GM12878 (cell line): ENCODE results near the gene CAMKK2. TPM values are rescaled to one million over a fixed set of nuclear protein-coding genes. Genes with fewer than 3 reads are reported as not detected.

Experiments
- ATAC-seq: fragments of 200-7000 bp; cut with Tn5 transposase; 3 replicates; pipeline ENCODE4 v1.9.1; 2020; ENCODE audit warnings: mild to moderate bottlenecking, moderate library complexity
- BruUV-seq: library from RNA; stranded (reverse); fragments of 400-500 nt; replicated peaks from 2 replicates; lab custom pipeline; 2021; lab: Mats Ljungman, UMichigan
- CTCF ChIA-PET: fragments of 300-600 bp; sonication (Branson Sonifier 250); formaldehyde crosslinking; extraction: SDS; loops from one replicate; lab custom pipeline; 2021; ENCODE audit warnings: inconsistent platforms; lab: Yijun Ruan, JAX
- POLR2A ChIA-PET: fragments of 350-600 bp; formaldehyde crosslinking; extraction: SDS; loops from one replicate; lab custom pipeline; 2021; ENCODE audit warnings: inconsistent platforms; lab: Charles Lee
- RAD21 ChIA-PET: fragments of 300-600 bp; sonication (Branson Sonifier 250); formaldehyde crosslinking; loops from one replicate; lab custom pipeline; 2023; ENCODE audit warnings: antibody characterized with exemption; ENCODE audit not compliant: unreplicated experiment; lab: Charles Lee
- SMC1A ChIA-PET: fragments of 300-600 bp; sonication (Branson Sonifier 250); formaldehyde crosslinking; loops from one replicate; lab custom pipeline; 2023; ENCODE audit not compliant: unreplicated experiment, uncharacterized antibody; lab: Charles Lee
- DNase-seq: peaks from one replicate; pipeline ENCODE4 v3.0.0-alpha.2; 2011; ENCODE audit warnings: low read depth, low spot score
- FAIRE-seq: peaks from 3 replicates; lab custom pipeline; 2011; peaks lifted over from hg19 to GRCh38; lab: Jason Lieb, UNC
- H2AFZ ChIP-seq: 2 replicates; pipeline ENCODE4 v1.6.0; 2011; ENCODE audit warnings: low read depth, low read length, control low read depth; ENCODE audit not compliant: control insufficient read depth
- H3K27ac ChIP-seq: 2 replicates; pipeline ENCODE4 v1.5.1; 2011; ENCODE audit warnings: control low read depth; ENCODE audit not compliant: control insufficient read depth, insufficient read depth
- H3K27me3 ChIP-seq, 2 experiments: replicated peaks in 1 of 2; 2 replicates each; pipeline versions ENCODE4 v1.6.0 to v1.6.1; 2011; ENCODE audit warnings: low read length in 1 of 2; ENCODE audit not compliant: control insufficient read depth in 2 of 2, insufficient read depth in 2 of 2
- H3K36me3 ChIP-seq, 2 experiments: 2 replicates each; pipeline ENCODE4 v1.5.1; 2011; ENCODE audit warnings: low read length in 1 of 2; ENCODE audit not compliant: control insufficient read depth in 2 of 2, insufficient read depth in 2 of 2
- H3K4me1 ChIP-seq: 2 replicates; pipeline ENCODE4 v1.6.1; 2011; ENCODE audit warnings: mild to moderate bottlenecking, low read length, moderate library complexity, mixed read lengths; ENCODE audit not compliant: control insufficient read depth, insufficient read depth
- H3K4me2 ChIP-seq: 2 replicates; pipeline ENCODE4 v1.6.0; 2011; ENCODE audit warnings: control low read depth; ENCODE audit not compliant: control insufficient read depth, insufficient read depth
- H3K4me3 ChIP-seq: fragments of 200-600 bp; sonication (generic); 2 replicates; pipeline ENCODE4 v1.5.1; 2016
- H3K79me2 ChIP-seq: 2 replicates; pipeline ENCODE4 v1.6.0; 2011; ENCODE audit warnings: low read length; ENCODE audit not compliant: control insufficient read depth, insufficient read depth
- H3K9ac ChIP-seq: 2 replicates; pipeline ENCODE4 v1.8.0; 2011; ENCODE audit warnings: low read length, control low read depth, mixed read lengths; ENCODE audit not compliant: control insufficient read depth, insufficient read depth
- H3K9me3 ChIP-seq: replicated peaks from 3 replicates; pipeline ENCODE4 v1.5.1; 2011; ENCODE audit warnings: mild to moderate bottlenecking, low read length; ENCODE audit not compliant: control insufficient read depth, insufficient read depth
- H4K20me1 ChIP-seq: 2 replicates; pipeline ENCODE4 v1.6.0; 2011; ENCODE audit not compliant: control insufficient read depth, insufficient read depth
- BRCA1 ChIP-seq: IDR thresholded peaks from 2 replicates; pipeline ENCODE4 v1.6.1; 2011; ENCODE audit warnings: low read depth, low read length, improper control_type of control experiment
- CHD4 ChIP-seq: fragments of 200-600 bp; sonication (generic); IDR thresholded peaks from 2 replicates; pipeline ENCODE4 v1.6.1; 2016; ENCODE audit warnings: mild to moderate bottlenecking
- ELK1 ChIP-seq: IDR thresholded peaks from 2 replicates; pipeline ENCODE4 v1.6.1; 2012; ENCODE audit warnings: low read depth, low read length, improper control_type of control experiment
- SREBF2 ChIP-seq: IDR thresholded peaks from 2 replicates; pipeline ENCODE4 v1.6.1; 2012; ENCODE audit warnings: mild to moderate bottlenecking, low read length
- STAT3 ChIP-seq: IDR thresholded peaks from 2 replicates; pipeline ENCODE4 v1.6.1; 2011; ENCODE audit warnings: low read depth, low read length, improper control_type of control experiment
- WGBS: methylation state at CpG from one replicate; pipeline ENCODE4 v1.1.6; 2016; ENCODE audit warnings: low lambda C conversion rate; ENCODE audit not compliant: insufficient replicate concordance, insufficient coverage; ENCODE audit errors: missing lambda C conversion rate; 5-methylcytosine and 5-hydroxymethylcytosine counted together
- in situ Hi-C: fragments of 300-500 bp; cut with MboI; formaldehyde crosslinking; loops from 9 replicates; pipeline ENCODE4 v1.14.3; 2018; ENCODE audit warnings: mixed read lengths
- intact Hi-C: fragments of 100-400 bp; cut with micrococcal nuclease; formaldehyde crosslinking; loops from one replicate; pipeline ENCODE4 v1.14.2; 2022; ENCODE audit not compliant: unreplicated experiment
- polyA plus RNA-seq, 11 experiments: library from polyadenylated mRNA; depleted of rRNA in 4 of 11; unstranded in 6 of 11; stranded (reverse) in 5 of 11; fragments of >200 nt; fragmentation: Nextera tagmentation in 4 of 11; fragmentation: Illumina TruSeq in 1 of 11; extraction: Ambion mirVana in 4 of 11; extraction: Trizol in 1 of 11; gene quantifications; 1 replicate in 1 of 11; 2 replicates in 10 of 11; pipeline versions ENCODE4 v1.2.1 to v1.2.3, GENCODE V29; 2011 to 2016; ENCODE audit warnings: inconsistent platforms in 2 of 11, missing spikeins in 2 of 11, low read depth in 1 of 11
- total RNA-seq, 4 experiments: library from RNA; depleted of rRNA in 3 of 4; stranded (reverse); fragments of >200 nt in 3 of 4; fragmentation: Illumina TruSeq in 1 of 4; extraction: Trizol in 1 of 4; gene quantifications; 2 replicates each; pipeline versions ENCODE4 v1.2.1 to v1.2.3, GENCODE V29; 2013 to 2021
- TF ChIP-seq, protein P1 (sequence below): fragments of 450-650 bp; formaldehyde crosslinking; IDR thresholded peaks from 2 replicates; pipeline ENCODE4 v1.4.0; 2022; ENCODE audit warnings: mild to moderate bottlenecking, moderate library complexity

The CAMKK2 gene
- total and polyA plus RNA-seq, 10 of the 15 experiments (the other 5 are each of a cell fraction or from before 2014, with no cell fraction given): 5.2 to 40.6 (median 26.6) TPM

GRCh38 chr12:121287267-121287954, 9.1 kb downstream of the CAMKK2 start:
- Histone ChIP-seq H3K4me2 (no peak overlapping the region), H3K27me3 (no peaks in the 10 kb centered on the region), H3K4me3 (no peak overlapping the region), H3K4me1 (peaks cover 9% of the 10 kb centered on the region), H3K9ac (no peak overlapping the region), H3K27ac (no peak overlapping the region), H3K9me3 (no peaks in the 10 kb centered on the region), H3K36me3 (peaks cover 0 to 6% of the 10 kb centered on the region in 2 experiments; a peak in 1 of 4 replicates), H3K79me2 (peaks cover 7% of the 10 kb centered on the region), H2AFZ (no peak overlapping the region), H4K20me1 (no peaks in the 10 kb centered on the region; the same call in 1 of the 2 replicates)
- no TSS peak for BruUV-seq
- DNase-seq: no peak
- ChIA-PET RAD21 (interaction anchor here (1.0 to 2.6 kb wide), 4 partner anchors 28 to 77 kb away, joined by 3 to 10 read pairs (median 4); no protein-coding TSS in a partner anchor), CTCF (interaction anchor here (0.7 to 2.0 kb wide), 5 partner anchors 10 to 156 kb away, joined by 3 to 6 read pairs (median 4); no protein-coding TSS in a partner anchor), POLR2A (interaction anchor here (0.9 to 2.1 kb wide), 3 partner anchors 8 to 29 kb away, joined by 3 to 12 read pairs (median 5); no protein-coding TSS in a partner anchor), SMC1A (interaction anchor here (0.7 to 1.4 kb wide), 5 partner anchors 9 to 47 kb away, joined by 3 to 6 read pairs (median 3); no protein-coding TSS in a partner anchor)
- no peak for ATAC-seq
- no peak for TF ChIP-seq SREBF2
- TF ChIP-seq BRCA1: no peak
- TF ChIP-seq ELK1: no peak
- TF ChIP-seq, protein P1, sequence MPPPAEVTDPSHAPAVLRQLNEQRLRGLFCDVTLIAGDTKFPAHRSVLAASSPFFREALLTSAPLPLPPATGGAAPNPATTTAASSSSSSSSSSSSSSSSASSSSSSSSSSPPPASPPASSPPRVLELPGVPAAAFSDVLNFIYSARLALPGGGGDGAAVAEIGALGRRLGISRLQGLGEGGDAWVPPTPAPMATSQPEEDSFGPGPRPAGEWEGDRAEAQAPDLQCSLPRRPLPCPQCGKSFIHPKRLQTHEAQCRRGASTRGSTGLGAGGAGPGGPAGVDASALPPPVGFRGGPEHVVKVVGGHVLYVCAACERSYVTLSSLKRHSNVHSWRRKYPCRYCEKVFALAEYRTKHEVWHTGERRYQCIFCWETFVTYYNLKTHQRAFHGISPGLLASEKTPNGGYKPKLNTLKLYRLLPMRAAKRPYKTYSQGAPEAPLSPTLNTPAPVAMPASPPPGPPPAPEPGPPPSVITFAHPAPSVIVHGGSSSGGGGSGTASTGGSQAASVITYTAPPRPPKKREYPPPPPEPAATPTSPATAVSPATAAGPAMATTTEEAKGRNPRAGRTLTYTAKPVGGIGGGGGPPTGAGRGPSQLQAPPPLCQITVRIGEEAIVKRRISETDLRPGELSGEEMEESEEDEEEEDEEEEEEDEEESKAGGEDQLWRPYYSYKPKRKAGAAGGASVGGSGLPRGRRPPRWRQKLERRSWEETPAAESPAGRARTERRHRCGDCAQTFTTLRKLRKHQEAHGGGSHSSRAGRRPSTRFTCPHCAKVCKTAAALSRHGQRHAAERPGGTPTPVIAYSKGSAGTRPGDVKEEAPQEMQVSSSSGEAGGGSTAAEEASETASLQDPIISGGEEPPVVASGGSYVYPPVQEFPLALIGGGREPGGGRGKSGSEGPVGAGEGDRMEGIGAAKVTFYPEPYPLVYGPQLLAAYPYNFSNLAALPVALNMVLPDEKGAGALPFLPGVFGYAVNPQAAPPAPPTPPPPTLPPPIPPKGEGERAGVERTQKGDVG: no peak
- no peak for TF ChIP-seq CHD4
- no peak for TF ChIP-seq STAT3
- intact Hi-C loops (no loop called here), in situ Hi-C loops (no loop called here)
- 93% methylated on average over 10 of the region's 10 CpGs for WGBS
- FAIRE-seq: no peak
